ENCODE measurements around the gene TPO. TPM values are rescaled to one million over a fixed set of nuclear protein-coding genes. Genes with fewer than 3 reads are reported as not detected.

TPO gene
- total RNA-seq, 1 donor from 2014 or later, result not detected

GRCh38 chr2:1494906-1495305 lies 81.6 kb downstream of the TPO start:
- H3K4me2 ChIP-seq, result no peak overlapping the region
- H3K36me3 ChIP-seq, result no peaks in the 10 kb centered on the region
- no peak overlapping the region for H3K9ac ChIP-seq
- H3K4me3 ChIP-seq, result no peak overlapping the region
- no peaks in the 10 kb centered on the region for H3K27me3 ChIP-seq
- no peaks in the 10 kb centered on the region for H3K4me1 ChIP-seq
- H3F3A ChIP-seq (ENCODE audit: low read depth), result no peaks in the 10 kb centered on the region
- no peaks in the 10 kb centered on the region for H3K36me3 Mint-ChIP-seq
- no peak overlapping the region for H3K27ac ChIP-seq
- H2AFZ ChIP-seq (replicated peaks), result no peak overlapping the region
- H4K20me1 ChIP-seq (ENCODE audit: low read depth), result no peaks in the 10 kb centered on the region
- H3K79me2 ChIP-seq (ENCODE audit: low read depth), result no peaks in the 10 kb centered on the region
- TF ChIP-seq EZH2phosphoT487 (IDR thresholded peaks at IDR 0.05) (no peak), EZH2 (IDR thresholded peaks at IDR 0.05) (no peak), CTCF (IDR thresholded peaks at IDR 0.05) (no peak)
- H3K27ac Mint-ChIP-seq, result no peak overlapping the region
- H3K9me3 ChIP-seq (ENCODE audit: low read depth), result no peaks in the 10 kb centered on the region
- H3K27me3 Mint-ChIP-seq (ENCODE audit: insufficient read depth, low read depth), result no peaks in the 10 kb centered on the region
- no peak overlapping the region for H3K4me3 Mint-ChIP-seq
- no peak for DNase-seq (ENCODE audit: low spot score)
- H3K4me1 Mint-ChIP-seq, result peaks cover 9% of the 10 kb centered on the region
- H3K9me3 Mint-ChIP-seq, result no peaks in the 10 kb centered on the region

- Mint-ChIP-seq H3K4me3 (no peak overlapping the region), H3K27ac (no peak overlapping the region), H3K36me3 (no peaks in the 10 kb centered on the region), H3K4me1 (peaks cover 9% of the 10 kb centered on the region), H3K27me3 (ENCODE audit: insufficient read depth, low read depth) (no peaks in the 10 kb centered on the region), H3K9me3 (no peaks in the 10 kb centered on the region)
- H4K20me1 ChIP-seq (ENCODE audit: low read depth), result no peaks in the 10 kb centered on the region
- H3K36me3 ChIP-seq, result no peaks in the 10 kb centered on the region
- H3K27me3 ChIP-seq, result no peaks in the 10 kb centered on the region
- H3K4me3 ChIP-seq, result no peak overlapping the region
- H3K4me1 ChIP-seq, result no peaks in the 10 kb centered on the region
- H3K79me2 ChIP-seq (ENCODE audit: low read depth), result no peaks in the 10 kb centered on the region
- no peak overlapping the region for H3K9ac ChIP-seq
- H3F3A ChIP-seq (ENCODE audit: low read depth), result no peaks in the 10 kb centered on the region
- H2AFZ ChIP-seq (replicated peaks), result no peak overlapping the region
- no peak overlapping the region for H3K27ac ChIP-seq
- H3K4me2 ChIP-seq, result no peak overlapping the region
- no peak for DNase-seq (ENCODE audit: low spot score)
- TF ChIP-seq EZH2phosphoT487 (IDR thresholded peaks at IDR 0.05) (no peak), EZH2 (IDR thresholded peaks at IDR 0.05) (no peak), CTCF (IDR thresholded peaks at IDR 0.05) (no peak)
- no peaks in the 10 kb centered on the region for H3K9me3 ChIP-seq (ENCODE audit: low read depth)
Measured at GRCh38 chr2:1495676-1496358, 82.6 kb downstream of the TPO start.

- H3K36me3 ChIP-seq, result no peaks in the 10 kb centered on the region
Measured at GRCh38 chr2:1496359-1496821, 83.1 kb downstream of the TPO start.

More at GRCh38 chr2:1496359-1496821, 83.1 kb downstream of the TPO start:
- H3K79me2 ChIP-seq (ENCODE audit: low read depth), result no peaks in the 10 kb centered on the region
- Mint-ChIP-seq H3K27me3 (ENCODE audit: insufficient read depth, low read depth) (no peaks in the 10 kb centered on the region), H3K4me3 (no peak overlapping the region), H3K27ac (no peak overlapping the region), H3K4me1 (peaks cover 9% of the 10 kb centered on the region), H3K36me3 (no peaks in the 10 kb centered on the region), H3K9me3 (no peaks in the 10 kb centered on the region)
- no peaks in the 10 kb centered on the region for H3F3A ChIP-seq (ENCODE audit: low read depth)
- no peak overlapping the region for H2AFZ ChIP-seq (replicated peaks)
- H3K27ac ChIP-seq, result no peak overlapping the region
- no peak overlapping the region for H3K4me2 ChIP-seq
- no peaks in the 10 kb centered on the region for H3K27me3 ChIP-seq
- TF ChIP-seq CTCF (IDR thresholded peaks at IDR 0.05) (no peak), EZH2phosphoT487 (IDR thresholded peaks at IDR 0.05) (no peak), EZH2 (IDR thresholded peaks at IDR 0.05) (no peak)
- no peak for DNase-seq (ENCODE audit: low spot score)
- H4K20me1 ChIP-seq (ENCODE audit: low read depth), result no peaks in the 10 kb centered on the region
- no peak overlapping the region for H3K4me3 ChIP-seq
- H3K9me3 ChIP-seq (ENCODE audit: low read depth), result no peaks in the 10 kb centered on the region
- H3K4me1 ChIP-seq, result no peaks in the 10 kb centered on the region
- H3K9ac ChIP-seq, result no peak overlapping the region
